Measurements from ENCODE around the gene INPP4B.
"Not testable (repeated sequence)": the region's sequence is repeated elsewhere in the genome, so short reads cannot be mapped to it uniquely, and the experiment has no call there.

The INPP4B gene

GRCh38 chr4:142405695-142406498 is 440.2 kb downstream of the INPP4B start:
- DNase-seq: no peak

DNA sequence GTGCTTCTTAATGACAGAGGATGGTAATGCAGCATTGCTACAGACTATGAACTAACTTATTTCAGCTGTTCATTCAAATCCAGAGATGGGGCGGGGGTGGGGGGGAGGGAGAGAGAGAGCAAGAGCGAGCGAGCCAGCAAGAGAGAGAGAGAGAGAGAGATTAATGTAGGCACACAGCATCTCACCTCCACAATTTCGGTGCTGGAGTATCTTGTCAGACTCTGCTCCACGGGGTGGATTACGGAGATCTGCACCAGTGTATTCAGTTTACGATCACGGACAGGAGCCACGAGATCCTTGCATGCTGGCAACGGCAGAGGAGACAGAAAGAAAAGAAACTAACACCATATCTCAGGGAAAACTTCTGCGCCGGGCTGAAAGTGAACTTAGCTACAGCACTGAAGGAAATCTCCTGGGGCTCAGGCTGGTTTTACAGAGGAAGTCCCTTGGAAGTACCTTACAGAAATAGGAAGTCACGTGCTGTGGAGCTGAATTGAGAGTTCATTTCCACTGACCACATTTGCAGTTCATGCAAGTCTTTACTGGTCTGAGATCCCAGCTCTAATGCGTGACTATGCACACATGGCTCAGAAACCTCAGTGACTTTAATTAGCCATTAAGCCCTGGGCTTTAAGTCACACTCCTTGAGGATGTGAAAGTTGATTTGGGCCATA is 440.9 kb downstream of the INPP4B start:
- no peak for DNase-seq

GRCh38 chr4:142404191-142404611 is 441.9 kb downstream of the INPP4B start:
- no peak for DNase-seq

- no peak for DNase-seq
These were observed 443.2 kb downstream of the INPP4B start for GRCh38 chr4:142402900-142403299.

GRCh38 chr4:142402156-142402555 is 443.9 kb downstream of the INPP4B start:
- DNase-seq: no peak

GRCh38 chr4:142397364-142397991 is 448.6 kb downstream of the INPP4B start:
- DNase-seq: not testable (repeated sequence)

GRCh38 chr4:142396279-142396678 is 449.8 kb downstream of the INPP4B start:
- no peak for DNase-seq

DNA sequence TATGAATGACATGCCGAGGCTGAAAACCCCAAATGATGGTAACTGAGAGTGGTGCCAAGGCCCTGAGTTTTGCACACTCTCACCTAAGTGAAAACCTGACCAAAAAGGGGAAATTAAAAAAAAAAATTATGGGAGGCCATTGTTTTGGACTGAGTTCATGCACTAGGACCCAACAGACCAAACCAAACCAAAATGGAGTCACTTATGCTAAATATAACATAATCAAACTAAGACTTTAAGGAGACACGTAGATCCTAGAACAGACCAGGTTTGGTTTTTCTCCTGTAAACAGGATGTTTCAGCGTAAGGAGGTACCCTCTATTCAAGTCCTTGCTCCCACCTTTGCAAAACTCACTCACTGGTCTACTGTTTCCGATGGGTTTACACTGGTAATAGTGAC is 453.0 kb downstream of the INPP4B start:
- no peak for DNase-seq

DNA sequence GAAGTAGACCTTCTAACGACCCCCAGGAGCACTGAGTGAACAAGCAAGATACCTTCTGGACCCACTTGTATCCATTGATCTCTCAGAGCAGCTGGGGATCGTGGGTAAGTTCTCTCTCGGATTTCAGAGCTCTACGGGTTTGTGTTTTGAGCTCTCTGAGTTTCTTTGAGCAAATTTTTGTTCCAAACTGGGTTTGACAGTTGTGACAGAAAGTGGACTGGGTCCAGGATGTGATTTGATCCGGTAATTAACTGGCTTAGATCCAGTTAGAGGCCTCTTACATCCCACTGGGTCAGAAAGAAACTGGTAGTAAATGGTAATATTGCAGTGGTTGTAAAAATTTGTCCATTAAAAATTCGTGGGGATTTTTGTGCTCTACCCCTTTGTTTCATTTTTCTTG is 459.2 kb downstream of the INPP4B start:
- DNase-seq: no peak

DNA sequence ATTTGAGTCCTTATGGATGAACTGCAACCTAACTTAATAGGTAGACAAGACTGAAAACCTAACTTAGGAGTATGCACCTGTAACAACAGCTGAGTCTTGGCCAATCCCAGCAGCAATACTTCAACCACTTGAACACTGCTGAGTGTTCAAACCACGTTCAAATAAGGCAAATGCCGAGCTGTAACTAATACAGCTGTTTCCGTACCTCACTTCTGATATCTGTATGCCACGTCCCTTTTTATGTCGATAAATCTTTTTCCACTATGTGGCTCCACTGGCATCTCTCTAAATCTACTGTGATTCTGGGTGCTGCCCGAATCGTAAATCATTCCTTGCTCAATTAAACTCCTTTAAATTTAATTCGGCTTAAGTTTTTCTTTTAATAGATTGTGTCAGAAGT is 459.7 kb downstream of the INPP4B start:
- DNase-seq: no peak

GRCh38 chr4:142383800-142384470 is 462.2 kb downstream of the INPP4B start:
- DNase-seq: no peak

GRCh38 chr4:142383354-142383753 is 462.7 kb downstream of the INPP4B start:
- no peak for DNase-seq

DNA sequence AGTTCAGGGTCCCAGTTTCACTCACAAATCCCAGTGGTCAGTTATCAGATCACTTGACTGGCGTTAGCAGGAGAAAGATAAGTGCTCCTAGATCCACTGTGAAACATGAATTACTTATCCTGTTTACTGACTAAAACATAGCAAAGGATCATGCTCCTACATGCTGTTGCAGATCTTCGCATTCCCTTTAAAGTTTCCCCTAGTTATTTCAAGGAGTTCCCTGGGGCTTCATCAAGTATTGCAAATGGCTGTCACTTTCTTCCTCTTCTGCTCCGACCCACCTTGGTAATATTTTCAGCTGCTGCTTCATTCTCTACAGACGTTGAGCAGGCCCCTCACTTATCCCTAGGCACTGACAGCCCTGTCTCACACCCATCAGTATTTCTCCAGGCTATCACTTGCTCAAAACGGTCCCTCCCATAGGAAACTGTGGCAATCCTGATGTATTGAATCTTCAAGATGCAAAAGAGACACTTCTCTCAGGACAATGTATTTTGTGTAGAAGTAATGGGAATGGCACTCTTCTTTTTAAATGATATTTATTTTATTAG is 466.0 kb downstream of the INPP4B start:
- no peak for DNase-seq

- DNase-seq: no peak
These were observed 466.6 kb downstream of the INPP4B start for GRCh38 chr4:142379277-142380051.

DNA sequence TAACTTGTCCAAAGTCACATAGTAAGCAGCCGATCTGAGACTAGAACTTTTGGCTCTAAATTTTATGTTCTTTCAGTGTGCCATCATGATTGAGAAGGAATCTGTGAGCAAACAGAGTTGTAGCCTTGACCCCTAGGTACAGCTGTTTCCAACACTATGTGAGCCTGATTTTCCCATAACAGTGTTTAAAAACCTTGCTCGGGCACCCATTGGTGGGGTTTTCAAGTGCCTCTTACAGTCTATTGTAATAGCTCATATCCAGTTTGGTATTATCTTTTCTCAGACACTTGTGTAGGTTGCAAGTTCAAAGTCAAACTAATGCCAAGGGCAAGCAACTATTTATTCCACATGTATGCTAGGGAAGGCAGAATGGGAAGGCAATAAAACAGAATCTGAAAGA is 467.9 kb downstream of the INPP4B start:
- no peak for DNase-seq

DNA sequence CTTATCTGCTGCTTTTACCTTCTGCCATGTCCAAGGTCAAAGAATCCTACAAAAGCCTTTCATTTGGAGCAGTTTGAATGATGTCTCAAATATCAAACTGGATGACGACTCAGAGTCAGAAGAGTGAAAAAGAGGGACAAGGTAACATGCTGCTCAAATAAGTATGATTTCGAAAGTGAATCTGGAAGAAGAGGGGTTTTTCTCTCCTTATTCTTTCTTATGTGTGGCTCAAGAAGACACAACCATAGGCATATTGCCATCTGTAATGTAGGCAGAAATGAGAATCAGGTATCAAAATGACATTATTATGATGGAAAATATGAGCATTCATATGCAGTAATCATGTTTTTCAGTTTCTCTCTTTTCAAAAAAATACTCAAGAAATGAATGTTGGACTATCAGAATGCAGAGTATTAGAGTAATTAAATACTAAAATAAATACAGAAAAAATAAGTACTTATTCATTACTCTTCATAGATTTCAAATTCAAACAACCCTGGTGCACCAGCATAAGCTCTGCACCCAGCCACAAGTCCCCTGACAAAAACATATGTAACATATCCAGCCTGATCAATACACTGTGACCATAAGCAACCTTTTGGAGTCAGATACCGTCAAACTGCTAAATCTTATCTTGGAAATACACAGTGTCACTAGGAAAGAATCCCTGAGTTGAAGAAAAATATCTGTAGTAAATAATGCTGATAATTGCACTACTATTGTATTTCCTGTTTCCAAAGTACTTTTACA is 468.6 kb downstream of the INPP4B start:
- DNase-seq: no peak

- DNase-seq: no peak
These were observed 469.9 kb downstream of the INPP4B start for GRCh38 chr4:142376204-142376603.

GRCh38 chr4:142373610-142374009 is 472.5 kb downstream of the INPP4B start:
- DNase-seq: no peak

DNA sequence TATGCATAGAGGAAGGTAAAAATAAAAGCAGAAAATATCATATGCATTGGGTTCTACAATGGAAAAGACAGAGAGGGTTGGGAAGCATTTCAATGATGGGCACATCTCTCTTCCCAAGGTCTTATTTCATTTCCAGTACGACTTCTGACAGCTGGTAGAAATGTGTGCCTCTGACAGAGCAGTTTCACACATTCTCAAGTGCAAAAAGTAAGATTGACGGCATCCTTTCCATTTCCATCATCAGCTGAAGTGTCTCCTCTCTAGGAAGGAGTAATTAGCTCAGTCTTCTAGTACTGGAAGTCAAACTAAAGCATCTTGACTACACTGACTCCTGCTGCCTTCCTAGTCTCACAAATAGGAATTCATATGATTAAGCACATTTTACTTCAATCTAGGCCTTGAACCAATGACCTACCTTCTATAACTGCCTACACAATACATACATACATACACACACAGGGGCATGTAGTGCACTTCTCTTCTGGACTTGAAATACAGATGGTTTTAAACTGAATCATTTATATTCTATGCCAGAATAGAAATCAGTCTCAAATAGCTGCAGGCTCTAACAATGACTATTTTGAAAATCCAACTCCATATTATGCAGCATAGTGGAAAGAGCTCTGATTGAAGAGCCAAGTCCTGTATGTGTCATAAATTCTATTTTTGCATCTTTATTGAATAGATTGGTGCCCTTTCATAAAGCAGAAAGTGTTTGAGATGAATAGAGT is 473.4 kb downstream of the INPP4B start:
- DNase-seq: no peak

DNA sequence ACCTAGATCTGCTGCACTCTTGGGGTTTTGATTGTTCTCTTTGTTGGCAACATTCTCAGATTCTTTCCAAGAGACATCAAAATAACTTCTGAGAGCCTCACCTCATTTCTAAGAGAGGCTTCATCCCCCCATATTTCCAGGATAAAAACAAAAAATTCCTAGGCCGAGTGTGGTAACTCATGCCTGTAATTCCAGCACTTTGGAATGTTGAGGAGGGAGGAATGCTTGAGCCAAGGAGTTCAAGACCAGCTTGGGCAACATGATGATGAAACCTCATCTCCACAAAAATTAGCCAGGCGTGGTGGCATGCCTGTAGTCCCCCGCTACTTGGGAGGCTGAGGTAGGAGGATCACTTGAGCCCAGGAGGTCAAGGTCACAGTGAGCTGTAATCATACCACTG is 477.0 kb downstream of the INPP4B start:
- no peak for DNase-seq

Measured in NCI-H526 treated with DMSO at 0.1 percent for 48 hours (cell line).